Gastrocnemius medialis (tissue), 4 donors: ENCODE results near the gene DBF4B. TPM values are rescaled to one million over a fixed set of nuclear protein-coding genes. Genes with fewer than 3 reads are reported as not detected.
"Not testable (repeated sequence)": the region's sequence is repeated elsewhere in the genome, so short reads cannot be mapped to it uniquely, and the experiment has no call there.

Experiments used
- ATAC-seq, 2 donors: fragments of 150-250 bp; one replicate each; pipeline ENCODE4 v1.9.1; 2016
- DNase-seq, 2 donors: peaks; one replicate each; pipeline ENCODE4 v3.0.0-alpha.2; 2019
- H3K27ac ChIP-seq, 4 donors: fragments of 200-600 bp; sonication (generic); 1 replicate in 1 of 4; 2 replicates in 3 of 4; pipeline ENCODE4 v1.5.1; 2016 to 2018; ENCODE audit warnings: mild to moderate bottlenecking in 2 of 4, moderate library complexity in 1 of 4
- H3K27me3 ChIP-seq, 3 donors: fragments of 200-600 bp; sonication (generic) in 2 of 3; 1 replicate in 1 of 3; 2 replicates in 2 of 3; pipeline versions ENCODE4 v1.5.1 to v1.6.0; 2016 to 2019; ENCODE audit warnings: mild to moderate bottlenecking in 1 of 3, moderate library complexity in 1 of 3
- H3K36me3 ChIP-seq, 2 donors: fragments of 200-600 bp; sonication (generic) in 1 of 2; one replicate each; pipeline ENCODE4 v1.5.1; 2017 to 2018
- H3K4me1 ChIP-seq, 2 donors: fragments of 200-600 bp; sonication (generic) in 1 of 2; one replicate each; pipeline ENCODE4 v1.5.1; 2016 to 2017; ENCODE audit warnings: mild to moderate bottlenecking in 2 of 2
- H3K4me3 ChIP-seq, 4 donors: fragments of 200-600 bp; sonication (generic) in 3 of 4; 1 replicate in 1 of 4; 2 replicates in 3 of 4; pipeline ENCODE4 v1.5.1; 2016 to 2019; ENCODE audit warnings: mild to moderate bottlenecking in 2 of 4
- H3K9me3 ChIP-seq, 3 donors: fragments of 200-600 bp; sonication (generic) in 2 of 3; 1 replicate in 1 of 3; 2 replicates in 2 of 3; pipeline ENCODE4 v1.5.1; 2016 to 2019
- POLR2A ChIP-seq, 2 donors: fragments of 450-650 bp; IDR thresholded peaks; one replicate each; pipeline ENCODE4 v1.6.1; 2017; ENCODE audit warnings: antibody characterized with exemption in 2 of 2, mild to moderate bottlenecking in 2 of 2, moderate library complexity in 2 of 2
- in situ Hi-C, 4 donors: fragments of 200-750 bp; cut with MboI; loops; one replicate each; pipeline versions ENCODE4 v1.15.0 to v1.8.0; 2017; ENCODE audit warnings: low sequenced_read_pairs in 4 of 4
- intact Hi-C: fragments of 100-400 bp; cut with DNase I; formaldehyde crosslinking; loops from one replicate; pipeline ENCODE4 v1.15.1; 2023; ENCODE audit warnings: low total_unique reads
- total RNA-seq, 4 donors: library from RNA; depleted of rRNA; stranded (reverse); fragments of >200 nt; gene quantifications; one replicate each; pipeline versions ENCODE4 v1.1.0 to v1.2.3, GENCODE V29; 2016
- TF ChIP-seq, protein P1 (sequence below), 5 experiments: fragments of 450-650 bp in 3 of 5; fragments of 200-600 bp in 2 of 5; sonication (generic) in 2 of 5; IDR thresholded peaks in 4 of 5; conservative IDR thresholded peaks in 1 of 5; 1 replicate in 4 of 5; 2 replicates in 1 of 5; pipeline ENCODE4 v1.5.1; 2016 to 2019; ENCODE audit warnings: antibody characterized with exemption in 5 of 5, mild to moderate bottlenecking in 3 of 5, moderate library complexity in 3 of 5

Gene DBF4B
- total RNA-seq, 4 donors from 2014 or later: 0.63 to 2.9 (median 1.7) TPM

GRCh38 chr17:44687756-44688155 lies 20.7 kb upstream of the DBF4B start:
- TF ChIP-seq POLR2A (IDR thresholded peaks at IDR 0.05): no peak
- TF ChIP-seq, protein P1, sequence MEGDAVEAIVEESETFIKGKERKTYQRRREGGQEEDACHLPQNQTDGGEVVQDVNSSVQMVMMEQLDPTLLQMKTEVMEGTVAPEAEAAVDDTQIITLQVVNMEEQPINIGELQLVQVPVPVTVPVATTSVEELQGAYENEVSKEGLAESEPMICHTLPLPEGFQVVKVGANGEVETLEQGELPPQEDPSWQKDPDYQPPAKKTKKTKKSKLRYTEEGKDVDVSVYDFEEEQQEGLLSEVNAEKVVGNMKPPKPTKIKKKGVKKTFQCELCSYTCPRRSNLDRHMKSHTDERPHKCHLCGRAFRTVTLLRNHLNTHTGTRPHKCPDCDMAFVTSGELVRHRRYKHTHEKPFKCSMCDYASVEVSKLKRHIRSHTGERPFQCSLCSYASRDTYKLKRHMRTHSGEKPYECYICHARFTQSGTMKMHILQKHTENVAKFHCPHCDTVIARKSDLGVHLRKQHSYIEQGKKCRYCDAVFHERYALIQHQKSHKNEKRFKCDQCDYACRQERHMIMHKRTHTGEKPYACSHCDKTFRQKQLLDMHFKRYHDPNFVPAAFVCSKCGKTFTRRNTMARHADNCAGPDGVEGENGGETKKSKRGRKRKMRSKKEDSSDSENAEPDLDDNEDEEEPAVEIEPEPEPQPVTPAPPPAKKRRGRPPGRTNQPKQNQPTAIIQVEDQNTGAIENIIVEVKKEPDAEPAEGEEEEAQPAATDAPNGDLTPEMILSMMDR (IDR thresholded peaks at IDR 0.05 in 4 of 5, conservative IDR thresholded peaks at IDR 0.05 in 1 of 5): no peak
- in situ Hi-C loops (no loop called here), intact Hi-C loops (no loop called here)
- H3K4me1 ChIP-seq: peaks cover 14 to 36% of the 10 kb centered on the region in 2 donors
- H3K4me3 ChIP-seq: peak overlapping the region in 1 of 4 donors; percentile 96
- H3K36me3 ChIP-seq: peaks cover 0 to 13% of the 10 kb centered on the region in 2 donors
- no peaks in the 10 kb centered on the region for H3K9me3 ChIP-seq
- ATAC-seq (peak; percentile 45 to 58), DNase-seq (no peak)
- peak overlapping the region; percentile 27 to 85 (median 48) for H3K27ac ChIP-seq
- H3K27me3 ChIP-seq: no peaks in the 10 kb centered on the region

DNA sequence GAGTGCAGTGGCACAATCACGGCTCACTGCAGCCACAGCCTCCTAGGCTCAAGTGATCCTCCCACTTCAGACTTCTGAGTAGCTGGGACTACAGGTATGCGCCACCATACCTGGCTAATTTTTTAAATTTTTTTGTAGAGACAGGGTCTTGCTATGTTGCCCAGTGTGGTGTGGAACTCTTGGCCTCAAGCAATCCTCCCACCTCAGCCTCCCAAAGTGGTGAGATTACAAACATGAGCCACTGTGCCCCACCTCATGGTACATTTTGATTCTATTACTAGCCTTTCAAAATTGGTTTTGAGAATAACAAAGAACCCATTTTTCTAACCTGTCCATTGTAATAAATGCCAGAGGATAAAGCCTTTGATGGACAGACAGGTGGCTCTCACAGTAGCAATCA lies 20.3 kb upstream of the DBF4B start:
- Histone ChIP-seq H3K27ac (peak overlapping the region; percentile 27 to 85 (median 48)), H3K9me3 (no peaks in the 10 kb centered on the region), H3K27me3 (no peaks in the 10 kb centered on the region), H3K4me3 (peak overlapping the region in 2 of 4 donors; percentile 80 to 96), H3K4me1 (peaks cover 14 to 36% of the 10 kb centered on the region in 2 donors), H3K36me3 (peaks cover 0 to 9% of the 10 kb centered on the region in 2 donors)
- DNase-seq: no peak
- in situ Hi-C loops: no loop called here
- intact Hi-C loops: no loop called here
- TF ChIP-seq, protein P1 (IDR thresholded peaks at IDR 0.05 in 4 of 5, conservative IDR thresholded peaks at IDR 0.05 in 1 of 5): no peak
- TF ChIP-seq POLR2A (IDR thresholded peaks at IDR 0.05): no peak
- ATAC-seq: no peak

- peaks cover 14 to 36% of the 10 kb centered on the region in 2 donors for H3K4me1 ChIP-seq
- TF ChIP-seq, protein P1 (IDR thresholded peaks at IDR 0.05 in 4 of 5, conservative IDR thresholded peaks at IDR 0.05 in 1 of 5): no peak
- TF ChIP-seq POLR2A (IDR thresholded peaks at IDR 0.05): no peak
- no peak for DNase-seq
- peak overlapping the region; percentile 74 to 96 (median 82) for H3K4me3 ChIP-seq
- peaks cover 0 to 2% of the 10 kb centered on the region in 2 donors for H3K36me3 ChIP-seq
- intact Hi-C loops (loop anchor here (1.0 kb wide), 1 partner anchor 19 kb away; the partner anchor contains the start of gene DBF4B), in situ Hi-C loops (no loop called here)
- ATAC-seq: peak in 1 of 2 donors; percentile 39
- no peaks in the 10 kb centered on the region for H3K27me3 ChIP-seq
- H3K27ac ChIP-seq: peak overlapping the region; percentile 76 to 87 (median 83)
- H3K9me3 ChIP-seq: no peaks in the 10 kb centered on the region
These were observed 19.6 kb upstream of the DBF4B start for GRCh38 chr17:44688675-44689476.

DNA sequence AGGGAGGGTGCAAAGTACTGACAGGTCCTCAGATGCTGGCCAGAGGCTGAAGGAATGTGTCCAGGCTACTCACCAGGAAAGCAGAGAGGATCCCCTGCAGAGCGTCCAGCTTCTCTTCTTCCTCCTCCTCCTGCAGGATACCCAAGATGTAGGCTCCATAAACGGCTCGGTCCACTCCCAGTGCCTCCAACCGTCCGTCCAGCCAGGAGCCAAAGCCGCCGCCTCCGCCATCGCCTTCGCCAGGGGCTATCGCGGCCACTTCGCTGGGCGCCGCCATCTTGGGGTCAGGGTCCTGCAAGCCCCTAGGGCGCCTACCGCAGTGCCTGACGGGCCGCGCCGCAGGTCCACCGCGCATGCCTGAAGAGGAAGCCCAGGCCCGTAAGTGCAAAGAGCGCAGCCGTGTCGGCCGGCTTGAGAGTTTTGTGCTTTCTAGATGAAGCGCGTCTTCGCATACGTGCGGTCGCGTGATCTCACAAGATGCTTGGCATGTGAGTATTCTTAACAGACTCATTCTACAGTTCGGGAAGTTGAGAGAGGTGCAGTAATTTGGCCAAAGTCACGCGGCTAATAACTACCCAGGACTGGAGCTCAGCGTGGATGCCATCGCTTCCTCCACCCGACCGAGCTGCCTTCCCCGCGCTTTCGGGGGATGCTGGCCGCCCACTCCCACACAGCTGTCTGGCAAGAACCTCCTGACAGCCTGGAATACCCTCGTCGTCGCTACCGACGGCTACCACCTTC lies 18.8 kb upstream of the DBF4B start, which contains the start of gene CCDC43:
CCDC43 (minus strand) TSS at position 300 of the 741 bp plus-strand sequence; CDS start at position 277, 23 bp downstream.
- peak; percentile 91 to 92 for ATAC-seq
- Histone ChIP-seq H3K4me1 (peaks cover 14 to 36% of the 10 kb centered on the region in 2 donors), H3K27ac (peak within 1 kb of the TSS; percentile 76 to 87 (median 83)), H3K27me3 (no peaks in the 10 kb centered on the region), H3K9me3 (no peaks in the 10 kb centered on the region), H3K36me3 (no peaks in the 10 kb centered on the region), H3K4me3 (peak within 1 kb of the TSS; percentile 74 to 96 (median 82))
- peak; percentile 12 to 34 for TF ChIP-seq POLR2A (IDR thresholded peaks at IDR 0.05)
- TF ChIP-seq, protein P1 (IDR thresholded peaks at IDR 0.05 in 4 of 5, conservative IDR thresholded peaks at IDR 0.05 in 1 of 5): no peak
- intact Hi-C loops (loop anchor here (1.0 kb wide), 1 partner anchor 19 kb away; the partner anchor contains the start of gene DBF4B), in situ Hi-C loops (no loop called here)
- DNase-seq: peak; percentile 75 to 84

DNA sequence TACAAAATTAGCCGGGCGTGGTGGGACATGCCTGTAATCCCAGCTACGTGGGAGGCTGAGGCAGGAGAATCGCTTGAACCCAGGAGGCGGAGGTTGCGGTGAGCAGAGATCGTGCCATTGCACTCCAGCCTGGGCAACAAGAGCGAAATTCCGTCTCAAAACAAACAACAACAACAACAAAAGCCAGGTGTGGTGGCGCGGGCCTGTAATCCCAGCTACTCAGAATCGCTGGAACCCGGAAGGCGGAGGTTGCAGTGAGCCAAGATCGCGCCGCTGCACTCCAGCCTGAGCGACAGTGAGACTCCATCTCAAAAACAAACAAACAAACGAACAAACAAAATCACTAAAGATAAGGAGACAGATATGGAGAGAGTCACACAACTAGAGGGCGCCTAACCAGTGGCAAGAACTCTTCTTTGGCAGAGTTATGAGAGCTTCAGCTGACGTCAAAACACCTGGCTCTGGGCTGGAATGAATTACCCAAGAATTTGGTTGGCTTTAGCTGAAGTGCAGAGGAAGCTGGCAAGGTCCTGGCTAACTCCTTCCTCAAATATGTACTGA lies 17.6 kb upstream of the DBF4B start:
- DNase-seq, intact Hi-C loops, H3K27me3 ChIP-seq, H3K36me3 ChIP-seq, in situ Hi-C loops, H3K4me3 ChIP-seq, H3K9me3 ChIP-seq, ATAC-seq: not testable (repeated sequence)
- H3K27ac ChIP-seq: peak overlapping the region; percentile 76 to 87 (median 83)
- H3K4me1 ChIP-seq: peaks cover 14 to 32% of the 10 kb centered on the region in 2 donors
